ENCODE data around the gene RNF5. TPM values are rescaled to one million over a fixed set of nuclear protein-coding genes. Genes with fewer than 3 reads are reported as not detected.

Gene RNF5
- total and polyA plus RNA-seq, 2 of the 4 experiments (the other 2 are of a cell fraction), result 18.8 to 41.4 TPM

DNA sequence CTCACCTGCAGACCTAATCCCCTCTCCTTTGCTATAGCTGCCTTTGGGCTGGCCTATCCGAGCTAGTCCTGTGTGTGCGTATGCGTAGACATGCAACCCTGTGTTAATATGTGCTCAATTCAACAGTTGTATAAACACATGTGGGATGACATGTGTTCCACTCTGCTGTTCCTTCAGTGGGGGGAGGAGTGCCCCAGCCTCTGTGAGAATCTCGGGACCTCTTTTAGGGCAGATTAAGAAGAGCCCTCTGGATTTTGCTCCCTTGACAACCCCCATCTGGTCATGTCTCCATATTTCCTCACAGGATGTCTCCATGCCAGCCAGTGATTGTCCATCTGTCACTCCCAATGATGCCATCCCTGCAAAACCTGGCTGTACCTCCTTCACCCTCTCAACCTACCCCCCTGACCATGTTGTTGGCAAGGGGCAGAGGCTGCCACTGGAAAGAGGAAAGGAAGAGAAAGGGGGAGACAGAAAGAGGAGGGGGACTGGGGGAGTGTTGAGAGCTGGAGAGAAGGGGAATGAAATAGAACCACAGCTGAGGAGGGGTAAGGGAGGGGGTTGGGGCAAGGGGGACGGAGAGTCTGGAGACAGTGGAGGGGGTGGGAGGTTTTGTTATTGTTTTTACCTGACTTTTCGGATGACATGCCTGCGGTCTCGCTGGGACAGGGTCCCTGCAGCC is 26.9 kb upstream of the RNF5 start:
- no peak overlapping the region for H4K8ac ChIP-seq (ENCODE audit: low read depth in 2 of 2, low read length in 2 of 2)
- no peak overlapping the region for H3K56ac ChIP-seq (ENCODE audit: extremely low read depth, insufficient read depth, low read length)
- H3K14ac ChIP-seq (replicated peaks; ENCODE audit: low read depth, low read length), result 0 out of 2 replicates have a peak overlapping the region, but pooled peaks have one; percentile 12
- H3K18ac ChIP-seq (ENCODE audit: low read depth, low read length), result no peak overlapping the region
- H2BK5ac ChIP-seq (ENCODE audit: low read depth, low read length, poor library complexity, severe bottlenecking), result no peak overlapping the region
- H3K27me3 ChIP-seq (ENCODE audit: control insufficient read depth, insufficient read depth, low read length), result peaks cover 20% of the 10 kb centered on the region
- ChIA-PET CTCF (no interaction called here), POLR2A (ENCODE audit: unreplicated experiment) (no interaction called here)
- H2AK5ac ChIP-seq (ENCODE audit: low read depth, low read length), result 0 out of 2 replicates have a peak overlapping the region, but pooled peaks have one; percentile 25
- H3K4me3 ChIP-seq (ENCODE audit: insufficient read depth, low read depth, low read length), result peak overlapping the region; percentile 46
- ATAC-seq (ENCODE audit: low read depth), result no peak
- no TSS peak for BruUV-seq (replicated peaks)
- no peaks in the 10 kb centered on the region for H4K20me1 ChIP-seq (ENCODE audit: insufficient read depth, low read length)
- no peak overlapping the region for H2BK15ac ChIP-seq (ENCODE audit: low read depth, low read length)
- no peak overlapping the region for H3K27ac ChIP-seq (ENCODE audit: insufficient read depth, low read length)
- peak overlapping the region; percentile 48 for H2AK9ac ChIP-seq (replicated peaks; ENCODE audit: low read depth, low read length, poor library complexity)
- no CpG with 5 or more reads among the region's 8 CpGs for WGBS, 2 experiments (ENCODE audit: extremely low coverage in 2 of 2, insufficient read length in 1 of 2)
- intact Hi-C loops (cut with micrococcal nuclease), result loop anchor here (5.0 to 10.0 kb wide), 2 partner anchors 107 to 249 kb away; partner anchors contain the start of gene ZBTB12
- peaks cover 6 to 34% of the 10 kb centered on the region in 2 experiments for H3K79me1 ChIP-seq (ENCODE audit: low read depth in 1 of 2, low read length in 2 of 2)
- no peak overlapping the region; the same call in 1 of the 2 replicates for H2BK20ac ChIP-seq (ENCODE audit: low read depth, low read length)
- no peak overlapping the region for H2BK120ac ChIP-seq (ENCODE audit: low read depth, low read length)
- H3K4me2 ChIP-seq (ENCODE audit: low read depth, low read length), result peak overlapping the region; percentile 85
- peaks cover 24% of the 10 kb centered on the region for H3K4me1 ChIP-seq (ENCODE audit: control insufficient read depth, insufficient read depth, low read length)
- no peak overlapping the region for H4K5ac ChIP-seq (ENCODE audit: low read depth, low read length)
- H3K23ac ChIP-seq (ENCODE audit: low read depth, low read length), result no peak overlapping the region
- H3K9me3 ChIP-seq (ENCODE audit: control insufficient read depth, insufficient read depth, low read length), result peaks cover 2% of the 10 kb centered on the region; the same call in 1 of the 2 replicates
- in situ Hi-C loops (cut with MboI; ENCODE audit: low sequenced_read_pairs), result no loop called here
- peak overlapping the region; percentile 73 for H2AFZ ChIP-seq (replicated peaks; ENCODE audit: low read length, poor library complexity)
- H3K9ac ChIP-seq (ENCODE audit: low read depth, low read length), result peak overlapping the region; percentile 15
- peaks cover 2% of the 10 kb centered on the region; the same call in 1 of the 2 replicates for H3K36me3 ChIP-seq (ENCODE audit: control insufficient read depth, insufficient read depth, low read length)
- 0 out of 2 replicates have a peak, but pooled peaks cover 4% of the 10 kb centered on the region for H3K9me1 ChIP-seq (ENCODE audit: insufficient read depth, low read length)
- no peak for DNase-seq
- H3K4ac ChIP-seq (ENCODE audit: low read depth, low read length), result no peak overlapping the region; the same call in 1 of the 2 replicates
- no peak overlapping the region for H4K91ac ChIP-seq (ENCODE audit: insufficient read depth, low read depth, low read length)
- dilution Hi-C loops (cut with HindIII; ENCODE audit: low sequenced_read_pairs, unreplicated experiment), result no loop called here
- TF ChIP-seq, protein P1, sequence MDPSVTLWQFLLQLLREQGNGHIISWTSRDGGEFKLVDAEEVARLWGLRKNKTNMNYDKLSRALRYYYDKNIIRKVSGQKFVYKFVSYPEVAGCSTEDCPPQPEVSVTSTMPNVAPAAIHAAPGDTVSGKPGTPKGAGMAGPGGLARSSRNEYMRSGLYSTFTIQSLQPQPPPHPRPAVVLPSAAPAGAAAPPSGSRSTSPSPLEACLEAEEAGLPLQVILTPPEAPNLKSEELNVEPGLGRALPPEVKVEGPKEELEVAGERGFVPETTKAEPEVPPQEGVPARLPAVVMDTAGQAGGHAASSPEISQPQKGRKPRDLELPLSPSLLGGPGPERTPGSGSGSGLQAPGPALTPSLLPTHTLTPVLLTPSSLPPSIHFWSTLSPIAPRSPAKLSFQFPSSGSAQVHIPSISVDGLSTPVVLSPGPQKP (IDR thresholded peaks at IDR 0.05; ENCODE audit: borderline replicate concordance, low read depth, low read length), result no peak
- no peak for TF ChIP-seq RFX5 (IDR thresholded peaks at IDR 0.05; ENCODE audit: low read depth, low read length)
- no peak for TF ChIP-seq NFE2L2 (IDR thresholded peaks at IDR 0.05; ENCODE audit: low read depth, low read length)
- TF ChIP-seq CHD1 (IDR thresholded peaks at IDR 0.05; ENCODE audit: low read depth, low read length), result no peak
- no peak for TF ChIP-seq MAZ (IDR thresholded peaks at IDR 0.05; ENCODE audit: borderline replicate concordance, low read depth, low read length)
- no peak for TF ChIP-seq MAFK (IDR thresholded peaks at IDR 0.05; ENCODE audit: low read depth, low read length)
- no peak for TF ChIP-seq CEBPB (IDR thresholded peaks at IDR 0.05; ENCODE audit: low read depth, low read length)
- TF ChIP-seq RCOR1 (IDR thresholded peaks at IDR 0.05; ENCODE audit: insufficient replicate concordance, low read length), result no peak
- TF ChIP-seq MXI1 (IDR thresholded peaks at IDR 0.05; ENCODE audit: borderline replicate concordance, low read depth, low read length), result no peak
- TF ChIP-seq BHLHE40 (IDR thresholded peaks at IDR 0.05; ENCODE audit: low read depth, low read length), result no peak
- no peak for TF ChIP-seq SMC3 (IDR thresholded peaks at IDR 0.05; ENCODE audit: low read depth, low read length)
- TF ChIP-seq, protein P2, sequence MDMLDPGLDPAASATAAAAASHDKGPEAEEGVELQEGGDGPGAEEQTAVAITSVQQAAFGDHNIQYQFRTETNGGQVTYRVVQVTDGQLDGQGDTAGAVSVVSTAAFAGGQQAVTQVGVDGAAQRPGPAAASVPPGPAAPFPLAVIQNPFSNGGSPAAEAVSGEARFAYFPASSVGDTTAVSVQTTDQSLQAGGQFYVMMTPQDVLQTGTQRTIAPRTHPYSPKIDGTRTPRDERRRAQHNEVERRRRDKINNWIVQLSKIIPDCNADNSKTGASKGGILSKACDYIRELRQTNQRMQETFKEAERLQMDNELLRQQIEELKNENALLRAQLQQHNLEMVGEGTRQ (IDR thresholded peaks at IDR 0.05; ENCODE audit: low read depth, low read length), result no peak
- TF ChIP-seq FOS (IDR thresholded peaks at IDR 0.05; ENCODE audit: low read depth, low read length), result no peak
- no peak for TF ChIP-seq RAD21 (IDR thresholded peaks at IDR 0.05; ENCODE audit: low read length)

Data from IMR-90 (cell line).